OCI-M1 (cell line): ENCODE measurements around the gene CEP131.
A peak's percentile ranks its signal among the peaks of the same experiment; 100 is the strongest.

Source experiments
- DNase-seq: peaks from one replicate; lab custom pipeline; 2025; lab: John Stamatoyannopoulos, UW

The CEP131 gene

DNA sequence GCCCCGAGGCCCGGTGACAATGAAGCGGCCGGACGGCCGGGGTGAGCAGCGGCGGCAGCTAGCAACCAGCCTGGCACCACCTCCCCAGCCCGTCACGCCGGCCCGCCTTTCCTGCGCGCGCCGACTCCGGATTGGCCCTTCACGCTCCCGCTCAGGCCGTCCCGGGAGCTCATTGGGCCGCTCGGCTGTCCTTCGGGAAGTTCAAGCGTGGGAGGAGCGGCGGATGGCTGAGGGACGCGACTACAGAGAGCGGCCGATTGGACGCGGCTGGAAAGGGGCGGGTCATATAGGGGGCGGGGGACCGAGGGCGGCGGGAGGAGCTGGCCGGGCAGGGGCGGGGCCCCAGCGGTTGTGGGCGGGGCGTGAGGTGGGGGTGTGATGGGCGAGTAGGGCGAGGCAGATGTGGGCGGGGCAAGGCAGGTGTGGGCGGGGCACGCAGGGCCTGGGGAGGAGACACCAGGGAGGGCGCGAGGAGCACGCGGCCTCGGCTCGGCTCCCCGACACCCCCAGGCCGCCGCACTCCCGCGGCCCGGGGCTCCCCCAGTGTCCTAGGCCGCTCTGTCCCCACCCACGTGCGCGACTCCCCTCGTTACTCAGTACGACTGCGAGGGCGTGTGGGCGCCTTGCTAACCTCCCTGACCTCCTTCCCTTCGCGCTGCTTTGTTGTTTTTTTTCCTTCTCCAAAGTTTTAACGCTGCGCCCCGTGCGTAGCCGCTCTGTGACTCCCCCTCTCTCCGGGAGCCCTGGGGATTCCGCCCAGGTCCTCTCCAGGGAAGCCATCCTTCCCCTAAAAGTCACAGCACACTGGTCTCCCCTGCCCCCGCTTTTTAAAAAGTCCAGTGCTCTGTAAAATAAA lies at the start of gene CEP131:
Gene CEP131 (minus strand): TSS at position 60 of the 856 bp plus-strand sequence. CDS start 2,909 bp downstream, outside the sequence.
- DNase-seq: peak; percentile 98

- DNase-seq: no peak
These were observed 48.5 kb upstream of the CEP131 start for GRCh38 chr17:81271226-81271625.

DNA sequence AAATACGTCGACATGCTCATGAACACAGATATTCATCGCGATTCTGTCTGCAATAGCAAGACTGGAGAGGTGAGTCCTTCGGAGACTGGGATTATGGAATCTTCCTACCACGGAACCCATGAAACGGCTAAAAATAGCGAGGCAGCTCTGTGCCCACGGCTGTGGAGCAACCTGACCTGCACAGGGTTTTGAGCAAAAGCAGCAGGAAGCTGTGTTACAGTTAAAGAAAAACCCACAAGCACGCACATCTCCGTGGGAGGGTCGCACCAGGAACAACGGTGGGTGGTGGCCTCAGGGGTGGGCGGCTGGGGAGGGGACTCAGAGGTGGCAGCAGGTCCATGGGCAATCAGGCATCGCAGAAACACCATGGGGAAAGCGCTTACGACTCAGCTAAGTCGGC lies 47.5 kb upstream of the CEP131 start:
- DNase-seq: no peak

DNA sequence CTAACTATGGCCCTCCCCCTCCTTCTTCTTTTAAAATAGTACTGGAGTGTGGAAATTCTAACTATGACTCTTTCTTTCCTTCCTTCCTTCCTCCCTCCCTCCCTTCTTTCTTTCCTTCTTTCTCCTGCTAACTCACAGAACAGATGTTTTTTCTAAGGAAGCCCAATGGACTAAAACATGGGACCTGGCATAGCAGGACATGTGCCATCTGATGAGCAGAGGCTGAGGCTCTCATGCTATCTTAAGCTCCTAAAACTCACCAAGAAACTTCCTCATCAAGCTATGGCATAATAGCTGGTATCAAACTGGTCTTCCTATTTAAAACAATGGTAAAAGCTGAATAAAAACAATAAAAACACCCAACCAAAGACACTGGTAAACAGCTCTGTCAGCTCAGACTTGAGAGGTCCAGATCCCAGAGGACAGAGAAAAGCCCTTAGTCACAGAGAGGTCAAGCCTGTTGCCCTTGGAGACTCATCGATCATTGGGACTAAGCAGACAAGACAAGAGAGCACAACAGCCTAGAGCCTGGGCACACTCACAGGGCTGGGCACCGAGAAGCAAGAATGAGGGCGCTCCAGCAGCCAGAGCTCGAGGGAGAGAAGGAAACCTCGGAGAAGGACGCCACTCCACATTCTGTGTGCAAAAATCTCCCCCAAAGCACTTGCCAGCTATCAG lies 44.8 kb upstream of the CEP131 start:
- no peak for DNase-seq

- DNase-seq: no peak
These were observed 42.8 kb upstream of the CEP131 start for GRCh38 chr17:81265576-81265975.

- DNase-seq: no peak
These were observed 41.9 kb upstream of the CEP131 start for GRCh38 chr17:81264640-81265039.

DNA sequence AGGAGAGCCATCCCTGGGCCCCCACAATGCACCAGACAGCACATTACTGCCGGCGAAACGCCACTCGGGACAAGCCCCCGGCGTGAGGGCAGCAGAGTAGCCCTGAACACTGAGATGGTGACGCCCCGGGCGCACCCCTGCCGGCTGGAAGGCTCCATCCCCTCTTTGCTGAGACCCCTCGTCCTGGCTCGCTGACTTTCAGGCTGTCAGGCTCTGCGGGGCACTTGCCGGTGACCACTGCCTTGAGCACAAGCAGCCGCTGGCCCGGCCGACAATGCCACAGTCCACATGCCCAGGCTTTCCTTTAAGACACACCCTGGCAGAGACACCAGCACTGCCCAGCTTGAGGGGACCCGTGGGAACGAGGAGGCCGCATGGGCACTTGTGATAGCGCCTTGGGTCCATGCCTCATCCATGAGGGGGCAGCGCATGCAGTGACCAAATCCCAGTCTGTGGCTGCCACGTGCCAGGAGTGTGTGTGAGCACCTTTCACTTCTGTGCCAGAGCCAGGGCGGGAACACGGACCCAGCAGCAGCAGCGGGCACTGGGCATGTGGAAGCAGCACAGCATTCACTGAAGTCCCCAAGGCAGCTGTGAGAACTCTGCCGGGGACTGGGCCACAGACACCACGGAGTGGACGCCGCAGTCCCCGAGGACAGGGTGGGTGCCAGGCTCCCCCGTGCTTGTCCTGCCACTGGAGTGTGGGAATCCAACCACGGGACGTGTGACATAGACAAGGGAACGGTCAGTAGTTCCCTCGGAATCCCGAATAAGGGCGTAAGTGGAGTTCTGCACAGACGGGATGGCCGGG lies 40.8 kb upstream of the CEP131 start:
- no peak for DNase-seq

DNA sequence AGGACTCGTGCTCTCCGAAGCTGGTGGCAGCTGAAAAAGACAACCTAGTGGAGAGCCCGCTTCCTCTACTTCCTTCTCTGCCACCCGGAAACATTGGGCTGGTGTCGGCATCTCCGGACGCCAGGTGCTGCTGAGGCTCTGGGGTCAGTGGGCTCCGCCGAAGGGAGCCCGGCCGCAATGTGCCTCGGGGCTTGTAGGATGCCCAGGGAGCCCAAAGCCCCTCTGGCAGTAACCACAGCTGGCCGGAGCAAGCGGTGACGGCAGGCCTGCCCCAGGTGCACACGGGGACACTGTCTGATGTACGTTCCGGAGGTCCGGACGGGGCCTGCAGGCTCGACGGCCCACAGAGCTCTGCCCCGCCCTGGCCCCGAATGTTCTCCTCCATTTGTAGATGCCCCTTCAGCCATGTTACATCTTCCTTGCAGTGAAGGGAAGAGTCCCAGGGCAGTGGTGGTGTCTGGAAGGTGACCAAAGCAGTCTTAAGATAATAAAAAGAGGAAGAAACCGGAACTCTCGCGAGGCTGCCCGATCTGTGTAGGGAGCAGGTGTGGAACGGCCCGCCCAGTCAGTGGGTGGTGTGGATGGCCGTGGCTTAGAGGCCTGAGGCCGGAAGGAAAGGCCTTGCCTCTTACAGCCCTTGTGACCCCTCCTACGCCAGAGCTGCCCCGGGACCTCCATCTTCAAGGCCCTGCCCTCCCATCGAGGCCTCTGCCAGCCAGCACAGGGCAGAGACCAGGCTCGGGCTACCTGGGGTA lies 39.0 kb upstream of the CEP131 start:
- DNase-seq: peak; percentile 64

DNA sequence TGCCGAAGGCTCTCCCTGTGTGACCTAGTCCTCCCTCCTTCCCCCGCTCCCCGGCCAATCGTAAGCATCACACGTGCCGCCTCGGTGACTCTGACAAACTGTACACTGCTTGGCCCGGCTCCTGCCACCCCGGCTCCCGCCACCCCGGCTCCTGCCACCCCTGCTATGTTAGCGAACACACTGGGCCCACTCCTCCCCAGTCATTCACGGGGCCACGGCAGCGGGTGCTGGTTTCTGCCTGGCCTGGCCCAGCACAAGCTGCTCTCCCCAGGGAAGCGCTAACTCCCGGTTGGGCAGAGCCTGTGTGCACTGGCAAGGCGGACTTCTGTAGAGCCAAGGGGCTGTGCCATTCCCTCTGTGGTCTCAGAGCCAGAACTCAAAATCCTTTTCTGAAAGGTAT lies 38.3 kb upstream of the CEP131 start:
- no peak for DNase-seq

GRCh38 chr17:81260641-81261040 lies 37.9 kb upstream of the CEP131 start:
- no peak for DNase-seq

DNA sequence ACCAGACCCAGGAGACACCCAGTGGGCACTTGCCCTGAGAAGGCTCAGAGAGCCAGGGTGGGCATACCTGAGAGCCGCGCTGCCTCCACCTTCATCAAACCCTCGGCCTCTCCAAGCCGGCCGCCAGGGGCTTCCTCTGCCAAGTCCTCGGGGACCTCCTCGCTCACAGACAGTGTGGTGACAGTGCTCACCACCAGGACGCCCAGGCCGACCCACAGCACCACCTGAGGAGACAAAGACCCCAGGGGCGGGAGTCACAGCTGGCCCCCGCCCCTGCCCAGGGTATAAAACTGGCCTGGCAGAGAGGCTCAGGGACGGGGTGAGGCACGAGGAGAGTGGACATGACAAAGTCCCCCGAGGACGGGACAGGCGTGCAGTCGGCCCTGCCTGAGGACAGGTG lies 37.4 kb upstream of the CEP131 start:
- no peak for DNase-seq

DNA sequence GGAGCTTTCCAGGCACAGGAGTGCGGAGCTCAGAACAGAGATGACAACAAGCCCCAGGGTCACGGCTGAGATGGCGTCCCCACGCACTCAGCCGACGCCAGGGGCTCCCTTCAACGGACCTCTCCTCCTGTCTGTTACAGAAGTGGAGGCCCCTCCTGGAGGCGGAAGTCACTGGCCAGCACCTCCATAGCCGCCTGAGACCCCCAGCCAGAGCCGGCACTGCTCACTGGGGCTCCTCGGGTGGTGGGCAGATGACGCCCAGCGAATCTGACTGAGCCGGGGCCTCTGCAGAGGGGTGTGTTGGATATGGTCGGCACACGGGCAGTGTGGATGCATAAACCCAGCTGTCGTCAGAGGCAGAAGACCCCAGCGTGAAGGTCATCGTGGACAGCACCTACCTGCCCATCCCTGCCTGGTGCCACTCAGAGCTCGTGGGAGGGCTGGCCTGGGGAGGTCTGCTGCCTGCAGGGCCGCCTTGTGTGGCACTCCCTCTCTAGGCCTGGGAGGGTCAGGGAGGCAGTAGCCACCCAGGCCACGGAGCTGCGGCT lies 36.4 kb upstream of the CEP131 start:
- DNase-seq: no peak

DNA sequence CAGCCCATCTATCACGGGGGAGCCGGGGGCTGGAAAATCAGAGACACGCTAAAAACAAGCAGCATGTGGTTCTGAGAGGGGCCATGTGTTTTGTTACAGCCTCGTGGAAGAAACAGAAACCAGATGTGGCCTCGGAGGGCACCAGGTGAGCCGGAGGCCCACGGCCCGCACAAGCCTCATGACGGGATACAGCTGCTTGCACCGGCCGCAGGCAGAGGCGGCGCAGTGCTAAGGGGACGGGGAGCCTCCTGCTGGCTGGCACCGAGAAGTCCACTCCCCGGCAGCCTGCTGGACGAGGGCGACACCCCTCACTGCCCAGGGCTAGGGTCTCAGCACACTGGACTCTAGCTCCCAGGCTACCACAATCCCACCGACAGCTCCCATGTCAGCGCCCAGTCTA lies 35.5 kb upstream of the CEP131 start:
- no peak for DNase-seq

GRCh38 chr17:81257533-81257932 lies 34.8 kb upstream of the CEP131 start:
- no peak for DNase-seq

- DNase-seq: no peak
These were observed 33.9 kb upstream of the CEP131 start for GRCh38 chr17:81256616-81257015.

- no peak for DNase-seq
These were observed 32.4 kb upstream of the CEP131 start for GRCh38 chr17:81254955-81255717.

DNA sequence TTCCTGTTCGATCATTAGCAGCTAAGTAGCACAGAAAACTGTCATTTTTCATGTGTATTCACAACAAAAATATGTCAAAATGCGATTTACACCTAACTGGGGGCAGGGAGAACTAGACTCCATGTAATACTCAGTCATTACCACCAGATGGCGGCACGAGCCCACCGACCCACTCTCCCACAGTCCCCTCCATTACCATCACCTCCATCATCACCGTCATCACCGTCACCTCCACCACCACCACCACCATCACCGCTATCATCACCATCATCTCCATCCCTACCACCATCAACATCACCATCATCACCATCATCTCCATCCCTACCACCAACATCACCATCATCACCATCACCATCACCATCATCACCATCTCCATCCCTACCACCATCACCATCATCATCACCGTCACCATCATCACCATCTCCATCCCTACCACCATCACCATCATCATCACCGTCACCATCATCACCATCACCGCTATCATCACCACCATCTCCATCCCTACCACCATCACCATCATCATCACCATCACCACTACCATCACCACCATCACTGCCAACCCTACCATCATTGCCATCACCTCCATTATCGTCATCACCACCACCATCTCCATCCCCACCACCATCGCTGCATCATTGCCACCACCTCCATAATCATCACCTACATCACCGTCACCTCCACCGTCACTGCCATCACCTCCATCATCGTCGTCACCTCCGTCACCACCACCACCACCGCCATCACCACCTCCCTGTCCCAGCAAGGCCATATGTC lies 30.8 kb upstream of the CEP131 start:
- DNase-seq: peak; percentile 57

DNA sequence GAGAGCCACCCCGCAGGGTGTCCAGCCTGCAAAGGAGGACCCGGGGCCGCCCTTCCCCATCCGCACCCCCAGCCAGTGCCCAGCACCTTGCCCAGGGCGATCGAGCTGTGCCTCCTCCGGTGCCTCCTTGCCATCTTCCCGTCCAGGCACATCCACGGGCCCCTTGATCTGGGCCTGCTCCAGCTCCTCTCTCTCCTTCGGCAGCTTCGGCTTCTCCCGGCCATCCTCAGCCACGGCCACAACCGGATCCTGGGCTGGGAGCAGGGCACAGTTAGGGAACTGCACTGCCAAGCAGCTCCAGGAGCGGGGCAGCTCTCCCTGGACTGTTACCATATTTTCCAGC lies 30.2 kb upstream of the CEP131 start:
- no peak for DNase-seq

DNA sequence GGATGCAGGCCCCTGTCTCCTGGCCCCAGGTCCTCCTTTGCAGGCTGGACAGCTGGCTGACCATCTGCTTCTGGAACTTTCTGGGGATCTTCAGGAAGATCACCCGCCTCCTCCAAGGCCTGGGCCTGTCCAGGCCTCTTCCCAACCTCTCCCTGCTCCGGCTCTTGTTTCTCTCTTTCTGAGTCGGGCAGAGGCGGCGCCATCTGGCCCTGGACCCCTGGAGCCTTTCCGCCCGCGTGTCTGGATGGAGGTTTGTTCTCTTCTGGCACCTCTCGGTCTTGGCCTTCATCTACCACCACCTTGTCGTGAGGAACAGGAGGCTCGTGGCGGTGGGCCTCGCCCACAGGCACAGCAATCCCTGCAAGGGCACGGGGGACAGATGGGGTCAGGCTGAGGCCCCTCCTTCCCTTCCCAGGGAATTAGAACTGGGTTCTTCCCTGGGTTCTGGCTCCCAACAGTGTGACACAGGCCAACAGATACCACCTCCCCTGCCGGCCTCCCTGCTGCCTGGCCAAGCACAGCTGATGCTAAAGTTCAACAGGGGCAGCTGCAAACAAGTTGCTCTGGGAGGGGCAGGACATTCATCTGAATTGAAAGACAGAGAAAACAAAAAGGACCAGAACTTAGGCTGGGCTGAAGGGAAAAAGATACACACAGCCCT lies 29.7 kb upstream of the CEP131 start:
- DNase-seq: no peak
